A673 (cell line): Measurements from ENCODE around the gene A3GALT2. TPM values are rescaled to one million over a fixed set of nuclear protein-coding genes. Genes with fewer than 3 reads are reported as not detected.

ENCODE experiments used
- BruUV-seq: library from RNA; stranded (reverse); fragments of 400-500 nt; replicated peaks from 2 replicates; lab custom pipeline; 2021; lab: Mats Ljungman, UMichigan
- CTCF ChIA-PET: fragments of 300-600 bp; sonication (Branson Sonifier 250); formaldehyde crosslinking; loops from one replicate; lab custom pipeline; 2022; ENCODE audit warnings: antibody characterized with exemption; lab: Charles Lee
- POLR2A ChIA-PET: fragments of 300-600 bp; sonication (Branson Sonifier 250); formaldehyde crosslinking; loops from one replicate; lab custom pipeline; 2022; ENCODE audit warnings: antibody characterized with exemption; ENCODE audit not compliant: low non-redundant PET; lab: Charles Lee
- DNase-seq: peaks from one replicate; pipeline ENCODE4 v3.0.0-alpha.2; 2015; ENCODE audit warnings: low spot score
- H3K27ac ChIP-seq: fragments of 200-600 bp; sonication (generic); 2 replicates; pipeline ENCODE4 v1.5.1; 2016; ENCODE audit warnings: mixed run types, low read depth, mild to moderate bottlenecking, mixed read lengths, antibody characterized with exemption, low read length; ENCODE audit not compliant: poor library complexity, severe bottlenecking
- H3K27me3 ChIP-seq: fragments of 200-600 bp; sonication (generic); replicated peaks from 2 replicates; pipeline ENCODE4 v1.6.1; 2017; ENCODE audit warnings: mixed run types, low read depth, mild to moderate bottlenecking, mixed read lengths, antibody characterized with exemption, low read length; ENCODE audit not compliant: insufficient read depth, poor library complexity
- H3K36me3 ChIP-seq: fragments of 200-600 bp; sonication (generic); 2 replicates; pipeline ENCODE4 v1.6.1; 2016; ENCODE audit warnings: mixed run types, mild to moderate bottlenecking, mixed read lengths, antibody characterized with exemption, low read length; ENCODE audit not compliant: insufficient read depth, poor library complexity, severe bottlenecking
- H3K4me1 ChIP-seq: fragments of 200-600 bp; sonication (generic); 2 replicates; pipeline ENCODE4 v1.6.1; 2017; ENCODE audit warnings: mixed run types, mild to moderate bottlenecking, mixed read lengths, antibody characterized with exemption, low read length; ENCODE audit not compliant: insufficient read depth, poor library complexity, severe bottlenecking
- H3K4me3 ChIP-seq: fragments of 200-600 bp; sonication (generic); 2 replicates; pipeline ENCODE4 v1.5.1; 2016; ENCODE audit warnings: low read depth, mixed run types, mild to moderate bottlenecking, mixed read lengths, low read length; ENCODE audit not compliant: poor library complexity, severe bottlenecking
- H3K9me3 ChIP-seq: fragments of 200-600 bp; sonication (generic); 2 replicates; pipeline ENCODE4 v1.6.1; 2016; ENCODE audit warnings: mixed run types, low read depth, mild to moderate bottlenecking, mixed read lengths, antibody characterized with exemption, low read length; ENCODE audit not compliant: poor library complexity, severe bottlenecking
- EZH2 ChIP-seq: fragments of 200-600 bp; sonication (generic); IDR thresholded peaks from 2 replicates; pipeline ENCODE4 v1.6.1; 2017; ENCODE audit warnings: borderline replicate concordance, low read depth, mild to moderate bottlenecking, mixed read lengths, antibody characterized with exemption, low read length; ENCODE audit not compliant: poor library complexity, severe bottlenecking
- intact Hi-C: fragments of 100-400 bp; cut with micrococcal nuclease; formaldehyde crosslinking; loops from one replicate; pipeline ENCODE4 v1.10.0; 2022; ENCODE audit not compliant: unreplicated experiment
- total RNA-seq: library from RNA; stranded (reverse); gene quantifications from 2 replicates; pipeline ENCODE4 v1.2.3, GENCODE V29; 2021
- TF ChIP-seq, protein P1 (sequence below): fragments of 300-800, 200-600 bp; sonication (generic); conservative IDR thresholded peaks from 2 replicates; pipeline ENCODE4 v1.5.1; 2017; ENCODE audit warnings: low read depth, mild to moderate bottlenecking, antibody characterized with exemption, low read length, moderate library complexity, mixed read lengths

A3GALT2 gene
- total RNA-seq, 1 experiment from 2014 or later = 0.39 TPM

DNA sequence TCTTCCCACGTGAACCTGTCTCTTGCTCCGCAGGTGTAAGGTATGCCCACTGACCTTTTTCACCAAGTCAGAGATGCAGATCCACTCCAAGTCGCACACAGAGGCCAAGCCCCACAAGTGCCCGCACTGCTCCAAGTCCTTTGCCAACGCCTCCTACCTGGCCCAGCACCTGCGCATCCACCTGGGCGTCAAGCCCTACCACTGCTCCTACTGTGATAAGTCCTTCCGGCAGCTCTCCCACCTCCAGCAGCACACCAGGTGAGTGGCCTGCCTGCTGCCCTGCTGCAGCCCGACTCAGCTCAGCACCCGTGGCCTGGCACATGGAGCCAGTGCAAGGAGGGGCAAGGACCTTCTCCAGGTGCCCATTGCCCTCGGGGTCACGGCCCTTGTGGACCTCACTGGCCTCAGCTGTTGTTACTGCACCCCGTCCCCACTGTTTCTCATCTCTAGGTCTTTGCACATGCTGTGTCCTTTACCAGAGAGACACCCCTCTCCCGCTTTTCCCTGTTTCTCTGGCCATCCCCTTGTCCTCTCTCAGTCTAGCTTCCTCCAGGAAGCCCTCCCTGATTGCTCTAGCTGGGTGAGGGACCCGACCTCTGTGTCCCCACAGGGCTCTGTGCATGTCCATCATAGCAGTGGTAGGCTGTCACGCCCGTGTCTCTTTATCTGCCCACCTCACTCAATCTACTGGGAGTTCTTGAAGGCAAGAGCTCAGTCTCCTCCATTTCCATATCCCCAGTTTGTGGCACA lies 39.2 kb downstream of the A3GALT2 start:
- H3K4me1 ChIP-seq = peaks cover 11% of the 10 kb centered on the region
- peaks cover 29% of the 10 kb centered on the region for H3K36me3 ChIP-seq
- no TSS peak for BruUV-seq
- no peaks in the 10 kb centered on the region for H3K9me3 ChIP-seq
- ChIA-PET POLR2A (no interaction called here), CTCF (no interaction called here)
- H3K27ac ChIP-seq = no peak overlapping the region
- H3K27me3 ChIP-seq = no peaks in the 10 kb centered on the region
- no peak for TF ChIP-seq EZH2
- TF ChIP-seq, protein P1, sequence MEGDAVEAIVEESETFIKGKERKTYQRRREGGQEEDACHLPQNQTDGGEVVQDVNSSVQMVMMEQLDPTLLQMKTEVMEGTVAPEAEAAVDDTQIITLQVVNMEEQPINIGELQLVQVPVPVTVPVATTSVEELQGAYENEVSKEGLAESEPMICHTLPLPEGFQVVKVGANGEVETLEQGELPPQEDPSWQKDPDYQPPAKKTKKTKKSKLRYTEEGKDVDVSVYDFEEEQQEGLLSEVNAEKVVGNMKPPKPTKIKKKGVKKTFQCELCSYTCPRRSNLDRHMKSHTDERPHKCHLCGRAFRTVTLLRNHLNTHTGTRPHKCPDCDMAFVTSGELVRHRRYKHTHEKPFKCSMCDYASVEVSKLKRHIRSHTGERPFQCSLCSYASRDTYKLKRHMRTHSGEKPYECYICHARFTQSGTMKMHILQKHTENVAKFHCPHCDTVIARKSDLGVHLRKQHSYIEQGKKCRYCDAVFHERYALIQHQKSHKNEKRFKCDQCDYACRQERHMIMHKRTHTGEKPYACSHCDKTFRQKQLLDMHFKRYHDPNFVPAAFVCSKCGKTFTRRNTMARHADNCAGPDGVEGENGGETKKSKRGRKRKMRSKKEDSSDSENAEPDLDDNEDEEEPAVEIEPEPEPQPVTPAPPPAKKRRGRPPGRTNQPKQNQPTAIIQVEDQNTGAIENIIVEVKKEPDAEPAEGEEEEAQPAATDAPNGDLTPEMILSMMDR = no peak
- intact Hi-C loops = no loop called here
- DNase-seq = no peak
- H3K4me3 ChIP-seq = no peak overlapping the region

GRCh38 chr1:33280091-33280661 lies 40.7 kb downstream of the A3GALT2 start:
- peaks cover 11% of the 10 kb centered on the region for H3K4me1 ChIP-seq
- ChIA-PET CTCF (no interaction called here), POLR2A (no interaction called here)
- no peak for TF ChIP-seq EZH2
- TF ChIP-seq, protein P1 = no peak
- H3K36me3 ChIP-seq = peaks cover 28% of the 10 kb centered on the region
- H3K27ac ChIP-seq = no peak overlapping the region
- intact Hi-C loops = no loop called here
- no peak overlapping the region for H3K4me3 ChIP-seq
- DNase-seq = no peak
- no TSS peak for BruUV-seq
- no peaks in the 10 kb centered on the region for H3K27me3 ChIP-seq
- H3K9me3 ChIP-seq = no peaks in the 10 kb centered on the region

- peaks cover 28% of the 10 kb centered on the region for H3K36me3 ChIP-seq
- no TSS peak for BruUV-seq
- CTCF ChIA-PET = interaction anchor here (0.5 to 1.2 kb wide), 2 partner anchors 18 to 143 kb away, joined by 3 to 4 read pairs; no protein-coding TSS in a partner anchor
Observed at GRCh38 chr1:33277488-33278084, 43.3 kb downstream of the A3GALT2 start.

More at GRCh38 chr1:33277488-33278084, 43.3 kb downstream of the A3GALT2 start:
- POLR2A ChIA-PET = no interaction called here
- TF ChIP-seq EZH2 = no peak
- TF ChIP-seq, protein P1 = no peak
- Histone ChIP-seq H3K27ac (no peak overlapping the region), H3K9me3 (no peaks in the 10 kb centered on the region), H3K4me1 (no peaks in the 10 kb centered on the region), H3K4me3 (no peak overlapping the region), H3K27me3 (no peaks in the 10 kb centered on the region)
- DNase-seq = no peak
- intact Hi-C loops = no loop called here
